SU-DHL-6 (cell line): ENCODE results near the gene TSSC4.

ENCODE experiments used
- EZH2phosphoT487 ChIP-seq: fragments of 200-600 bp; sonication (generic), shearing (Covaris generic); conservative IDR thresholded peaks from 2 replicates; pipeline ENCODE4 v1.6.1; 2018; ENCODE audit warnings: mild to moderate bottlenecking, antibody characterized with exemption, low read length, moderate library complexity, mixed read lengths
- TF ChIP-seq, protein P1 (sequence below): fragments of 200-600 bp; sonication (generic); IDR thresholded peaks from one replicate; pipeline ENCODE4 v1.5.1; 2017; ENCODE audit warnings: antibody characterized with exemption, mild to moderate bottlenecking, low read length, moderate library complexity; ENCODE audit not compliant: insufficient read depth, poor library complexity, severe bottlenecking

- TF ChIP-seq, protein P1, sequence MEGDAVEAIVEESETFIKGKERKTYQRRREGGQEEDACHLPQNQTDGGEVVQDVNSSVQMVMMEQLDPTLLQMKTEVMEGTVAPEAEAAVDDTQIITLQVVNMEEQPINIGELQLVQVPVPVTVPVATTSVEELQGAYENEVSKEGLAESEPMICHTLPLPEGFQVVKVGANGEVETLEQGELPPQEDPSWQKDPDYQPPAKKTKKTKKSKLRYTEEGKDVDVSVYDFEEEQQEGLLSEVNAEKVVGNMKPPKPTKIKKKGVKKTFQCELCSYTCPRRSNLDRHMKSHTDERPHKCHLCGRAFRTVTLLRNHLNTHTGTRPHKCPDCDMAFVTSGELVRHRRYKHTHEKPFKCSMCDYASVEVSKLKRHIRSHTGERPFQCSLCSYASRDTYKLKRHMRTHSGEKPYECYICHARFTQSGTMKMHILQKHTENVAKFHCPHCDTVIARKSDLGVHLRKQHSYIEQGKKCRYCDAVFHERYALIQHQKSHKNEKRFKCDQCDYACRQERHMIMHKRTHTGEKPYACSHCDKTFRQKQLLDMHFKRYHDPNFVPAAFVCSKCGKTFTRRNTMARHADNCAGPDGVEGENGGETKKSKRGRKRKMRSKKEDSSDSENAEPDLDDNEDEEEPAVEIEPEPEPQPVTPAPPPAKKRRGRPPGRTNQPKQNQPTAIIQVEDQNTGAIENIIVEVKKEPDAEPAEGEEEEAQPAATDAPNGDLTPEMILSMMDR, result no peak
- TF ChIP-seq EZH2phosphoT487, result no peak
Measured at GRCh38 chr11:2409611-2410468, 9.3 kb downstream of the TSSC4 start.
